Dedifferentiated amniotic fluid mesenchymal stem cell (primary cell): ENCODE results near the gene ITGAE.

Source experiments
- DNase-seq: peaks from one replicate; pipeline ENCODE4 v3.0.0-alpha.2; 2016; ENCODE audit errors: extremely low spot score

The ITGAE gene

DNA sequence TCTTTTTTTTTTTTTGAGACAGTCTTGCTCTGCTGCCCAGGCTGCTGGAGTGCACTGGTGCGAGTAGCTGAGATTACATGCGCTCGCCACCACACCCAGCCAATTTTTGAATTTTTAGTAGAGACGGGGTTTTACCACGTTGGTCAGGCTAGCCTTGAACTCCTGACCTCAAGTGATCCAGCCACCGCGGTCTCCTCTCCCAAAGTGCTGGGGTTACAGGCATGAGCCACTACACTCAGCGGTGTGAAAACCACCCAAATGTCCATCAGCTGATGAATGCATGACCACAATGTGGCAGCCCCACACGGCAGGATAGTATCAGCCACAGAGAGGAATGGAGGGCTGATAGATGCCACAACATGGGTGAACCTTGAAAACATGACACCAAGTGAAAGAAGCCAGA lies 107.2 kb downstream of the ITGAE start:
- DNase-seq, result no peak

DNA sequence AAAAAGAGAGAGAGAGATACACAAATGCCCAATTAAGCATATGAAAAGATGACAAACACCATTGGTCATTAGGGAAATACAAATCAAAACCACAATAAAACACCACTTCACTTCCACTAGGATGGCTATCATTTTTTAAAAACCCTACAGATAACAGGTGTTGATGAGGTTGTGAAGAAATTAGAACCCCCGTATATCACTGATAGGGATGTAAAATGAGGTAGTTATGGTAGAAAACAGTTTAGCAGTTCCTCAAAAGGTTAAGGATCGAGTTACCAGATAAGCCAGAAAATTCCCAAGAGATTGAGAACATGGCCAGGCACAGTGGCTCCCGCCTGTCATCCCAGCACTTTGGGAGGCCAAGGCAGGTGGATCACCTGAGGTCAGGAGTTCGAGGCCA lies 107.8 kb downstream of the ITGAE start:
- no peak for DNase-seq

- no peak for DNase-seq
Measured at GRCh38 chr17:3692346-3692745, 108.6 kb downstream of the ITGAE start.

GRCh38 chr17:3691617-3692067 lies 109.3 kb downstream of the ITGAE start:
- DNase-seq, result no peak

GRCh38 chr17:3690094-3690715 lies 110.8 kb downstream of the ITGAE start:
- DNase-seq, result no peak

- no peak for DNase-seq
Measured at GRCh38 chr17:3689262-3690093, 111.5 kb downstream of the ITGAE start.

DNA sequence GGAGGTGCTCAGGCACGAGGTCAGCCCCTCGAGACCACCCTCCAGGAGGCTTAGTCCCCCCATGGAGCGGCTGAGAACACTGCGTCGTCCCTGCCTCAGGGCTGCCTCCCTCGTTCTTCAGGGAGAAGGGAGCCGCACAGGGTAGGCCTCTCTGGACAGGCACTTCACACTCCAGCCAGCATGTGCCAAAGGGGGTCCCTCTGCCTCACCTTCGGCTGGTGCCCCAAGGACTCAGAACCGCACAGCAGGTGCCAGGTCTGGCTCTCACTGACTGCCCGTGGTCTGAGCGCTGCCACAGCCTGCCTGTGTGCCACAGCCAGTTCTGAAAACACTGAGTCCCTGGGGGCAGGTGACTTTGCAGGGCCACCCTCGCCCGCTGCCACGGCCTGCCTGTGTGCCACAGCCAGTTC lies 112.1 kb downstream of the ITGAE start:
- DNase-seq, result no peak

DNA sequence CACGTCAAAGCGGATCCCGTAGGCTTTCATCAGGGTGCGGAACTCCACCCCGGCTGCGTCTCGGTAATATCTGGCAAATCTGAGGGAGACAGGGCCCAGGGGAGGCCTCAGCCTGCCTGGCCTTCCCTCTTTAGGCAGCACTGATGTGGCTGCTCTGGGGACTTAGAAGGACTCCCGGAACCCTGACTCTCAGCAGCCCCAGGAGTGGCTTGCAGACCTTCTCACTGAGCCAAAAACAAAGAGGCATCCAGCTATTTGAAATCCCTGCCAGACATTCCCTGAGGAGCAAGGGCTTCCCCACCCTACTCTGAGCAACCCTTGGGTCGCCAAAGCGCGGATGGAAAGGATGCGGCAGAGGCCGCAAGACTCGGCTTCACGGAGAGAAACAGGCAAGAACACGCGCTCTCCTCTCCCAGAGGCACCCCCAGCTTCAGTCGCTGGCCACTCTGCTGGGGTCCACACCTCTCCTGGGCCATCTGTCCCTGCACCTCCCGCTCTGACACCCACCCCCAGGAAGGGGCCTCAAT lies 112.9 kb downstream of the ITGAE start:
- DNase-seq, result no peak

DNA sequence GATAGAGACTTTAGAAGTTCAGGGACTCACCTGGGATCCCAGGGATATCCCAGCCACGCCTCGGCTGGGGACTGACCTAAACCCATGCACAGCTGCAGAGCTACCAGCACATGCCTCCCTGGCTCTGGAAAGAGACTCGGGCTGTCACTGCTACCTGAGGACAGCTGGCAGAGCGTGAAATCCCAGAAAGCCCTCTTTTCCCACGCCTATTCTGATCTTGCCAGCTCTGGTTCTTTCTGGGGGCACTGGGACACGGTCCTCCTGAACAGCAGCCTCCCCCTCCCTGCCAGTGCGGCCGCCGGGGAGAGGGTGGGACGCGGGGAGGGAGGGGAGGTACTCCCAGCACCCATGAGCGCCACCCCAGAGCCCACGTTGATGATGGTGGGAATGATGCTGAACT lies 115.8 kb downstream of the ITGAE start:
- no peak for DNase-seq

GRCh38 chr17:3683054-3683511 lies 117.9 kb downstream of the ITGAE start:
- DNase-seq, result no peak

GRCh38 chr17:3682033-3682432 lies 119.0 kb downstream of the ITGAE start:
- DNase-seq, result no peak

DNA sequence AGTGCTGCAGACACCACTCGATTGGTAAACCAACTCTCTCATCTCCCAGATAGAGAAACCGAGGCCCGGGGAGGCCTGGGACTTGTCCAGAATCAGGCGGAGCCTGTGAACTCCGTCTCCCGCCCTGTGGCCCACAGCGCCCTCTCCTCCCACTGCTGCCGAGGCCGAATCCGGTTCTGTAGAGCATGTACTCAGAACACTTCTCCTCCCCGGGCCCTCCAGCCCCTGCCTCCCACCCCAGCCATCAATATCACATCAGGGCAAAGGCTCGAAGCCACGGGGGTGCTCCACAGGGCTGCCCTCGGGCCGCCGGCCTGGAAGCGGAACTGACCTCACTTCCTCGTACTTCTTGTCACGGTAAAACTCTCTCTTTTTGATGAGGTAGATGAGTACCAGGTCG lies 119.4 kb downstream of the ITGAE start:
- no peak for DNase-seq

DNA sequence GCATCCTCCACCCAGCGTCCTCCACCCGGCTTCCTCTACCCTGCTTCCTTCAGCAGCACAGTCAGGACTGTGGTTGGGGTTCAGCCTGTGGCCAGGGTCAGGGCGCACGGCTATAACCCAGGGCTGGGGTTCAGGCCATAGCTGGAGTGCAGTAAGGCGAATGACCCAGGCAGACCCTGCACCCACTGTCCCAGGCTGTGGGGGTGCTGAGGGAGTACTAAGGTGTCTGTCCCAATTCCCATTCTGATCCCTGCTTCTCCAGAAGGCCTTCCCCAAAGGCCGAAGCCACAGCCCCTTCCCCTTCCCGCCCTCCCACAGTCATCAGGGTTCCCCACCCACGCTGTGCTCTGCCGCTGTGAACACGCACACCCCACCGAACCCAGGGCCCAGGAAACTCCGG lies 119.9 kb downstream of the ITGAE start:
- DNase-seq, result no peak

- no peak for DNase-seq
Measured at GRCh38 chr17:3679531-3680126, 121.4 kb downstream of the ITGAE start.

DNA sequence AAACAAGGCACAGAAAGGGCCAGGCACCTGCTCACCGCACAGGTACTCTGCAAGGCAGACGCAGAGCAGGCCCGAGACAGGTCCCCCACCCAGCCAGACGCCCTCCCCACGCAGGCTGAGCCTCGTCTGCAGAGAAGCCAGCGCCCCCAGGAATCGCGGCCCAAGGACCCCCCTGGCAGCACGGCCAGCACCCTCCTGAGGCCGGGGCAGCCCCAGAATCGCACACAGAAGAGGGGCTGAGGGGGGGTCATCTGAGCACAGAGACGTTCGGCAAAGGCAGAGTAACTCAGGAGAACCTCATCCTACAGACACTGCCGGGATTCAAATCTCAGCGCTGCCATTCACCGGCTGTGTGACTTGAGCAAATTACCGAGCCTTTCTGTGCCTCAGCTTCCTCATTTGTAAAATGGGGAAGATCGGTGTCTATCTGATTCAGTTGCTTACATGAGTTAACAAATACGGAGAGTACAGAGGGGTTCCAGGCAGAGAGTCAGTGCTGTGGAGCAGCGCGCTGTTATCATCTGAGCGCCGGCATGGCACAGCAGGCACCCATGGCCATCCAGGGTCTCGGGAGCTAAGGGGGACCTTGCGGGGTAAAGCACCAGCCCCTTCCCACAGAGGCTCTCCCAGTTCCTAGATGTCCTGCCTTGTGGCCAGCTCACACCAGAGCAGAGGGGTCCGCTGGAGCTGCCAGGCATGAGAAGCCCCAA lies 122.0 kb downstream of the ITGAE start:
- DNase-seq, result no peak

DNA sequence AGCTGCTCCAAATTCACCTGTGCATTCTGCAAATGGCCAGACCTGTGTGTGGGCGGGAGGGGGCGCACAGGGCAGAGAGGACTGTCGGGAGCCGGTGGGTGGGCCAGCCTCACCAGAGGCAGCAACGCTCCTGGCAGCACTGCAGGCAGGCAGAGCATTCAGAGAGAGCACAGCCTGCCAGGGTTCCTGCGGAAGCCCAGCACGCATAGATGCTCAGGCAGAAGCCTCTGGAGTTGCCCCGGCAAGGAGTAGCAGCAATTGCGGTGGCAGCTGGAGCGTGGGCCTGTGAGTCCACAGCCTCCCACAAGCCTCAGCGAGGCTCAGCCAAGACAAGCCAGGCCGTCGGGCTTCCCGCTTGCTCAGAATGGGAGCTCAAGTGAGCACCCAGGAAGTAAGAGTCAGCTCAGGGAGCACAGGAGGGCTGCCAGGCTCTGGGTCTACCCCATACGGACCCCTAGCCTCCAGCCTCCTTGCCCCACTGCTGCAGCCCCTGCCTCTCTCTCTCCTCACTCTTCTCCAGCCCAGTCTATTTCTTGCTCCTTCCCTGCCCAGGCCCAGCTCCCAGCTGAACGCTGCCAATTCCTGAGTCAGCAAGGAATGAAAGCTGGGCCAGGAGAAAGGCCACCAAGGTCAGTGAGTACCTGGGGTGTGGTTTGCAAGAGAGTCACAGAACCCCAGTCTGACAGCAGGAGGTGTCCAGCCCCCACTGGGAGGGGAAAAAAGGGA lies 122.7 kb downstream of the ITGAE start:
- no peak for DNase-seq

DNA sequence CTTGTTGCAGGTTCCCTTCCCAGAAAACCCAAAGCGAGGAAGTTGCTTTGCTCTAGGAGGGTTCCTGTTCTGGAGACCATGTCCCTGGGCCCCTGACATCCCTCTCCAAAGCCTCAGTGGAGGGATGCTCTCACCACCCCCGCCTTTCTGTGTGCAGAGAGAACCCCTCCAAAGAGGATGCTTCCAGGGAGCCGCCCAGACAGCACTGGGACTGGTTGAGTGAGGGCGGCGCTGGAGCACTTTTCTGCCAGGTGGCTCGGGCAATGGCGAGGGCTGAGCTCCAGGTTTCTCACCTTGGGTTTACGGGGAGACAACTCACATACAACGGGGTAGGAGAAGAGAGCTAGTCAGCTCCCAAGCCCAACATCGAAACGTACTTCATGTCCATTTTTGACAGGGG lies 125.1 kb downstream of the ITGAE start:
- no peak for DNase-seq

DNA sequence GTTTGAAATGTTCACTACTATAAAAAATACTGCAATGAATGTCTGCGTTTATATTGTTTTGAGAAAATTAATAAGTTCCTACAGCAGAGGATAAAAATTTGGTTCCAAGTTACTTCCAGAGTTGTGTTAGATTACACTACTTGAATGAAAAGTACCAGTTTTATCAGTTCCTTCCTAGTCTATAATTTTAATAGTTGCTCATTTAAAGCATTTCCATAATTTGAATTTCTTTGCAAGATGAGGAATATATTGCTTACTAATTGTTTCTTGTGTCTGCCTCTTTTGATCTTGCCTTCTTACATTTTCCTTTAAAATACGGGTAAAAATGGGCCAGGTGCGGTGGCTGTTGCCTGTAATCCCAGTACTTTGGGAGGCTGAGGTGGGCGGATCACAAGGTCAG lies 128.4 kb downstream of the ITGAE start:
- no peak for DNase-seq

DNA sequence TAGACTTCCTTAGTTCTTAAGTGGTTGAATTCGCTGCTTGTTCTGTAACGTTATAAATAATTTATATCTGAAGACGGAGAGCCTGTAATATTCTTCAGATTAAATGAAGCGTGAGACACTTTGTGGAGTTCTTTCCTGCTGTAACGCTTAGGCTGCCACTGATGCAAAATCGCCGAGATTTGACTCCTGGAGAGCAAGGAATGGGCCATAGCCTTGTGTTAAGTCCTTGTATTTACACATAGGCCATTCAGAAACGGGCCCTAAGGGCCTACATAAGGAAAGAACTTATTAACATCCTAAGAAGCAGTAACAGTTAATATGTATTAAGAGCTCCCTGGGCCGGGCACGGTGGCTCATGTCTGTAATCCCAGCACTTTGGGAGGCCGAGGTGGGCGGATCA lies 131.4 kb downstream of the ITGAE start:
- DNase-seq, result no peak

- no peak for DNase-seq
Measured at GRCh38 chr17:3669085-3669347, 132.0 kb downstream of the ITGAE start.

- peak; percentile 98 for DNase-seq
Measured at GRCh38 chr17:3668279-3669084, 132.5 kb downstream of the ITGAE start, which contains the start of the genes EMC6 and TAX1BP3. TSS of gene EMC6 (plus strand) at chr17:3668812. CDS start at chr17:3669147, 335 bp downstream. TSS of gene TAX1BP3 (minus strand) at chr17:3668578. CDS start at chr17:3668526, 52 bp downstream.
